ENCODE measurements around the gene SMTNL2. TPM values are rescaled to one million over a fixed set of nuclear protein-coding genes. Genes with fewer than 3 reads are reported as not detected.

Gene SMTNL2
- polyA plus RNA-seq, 1 of the 3 experiments (the other 2 are of a cell fraction), result not detected

DNA sequence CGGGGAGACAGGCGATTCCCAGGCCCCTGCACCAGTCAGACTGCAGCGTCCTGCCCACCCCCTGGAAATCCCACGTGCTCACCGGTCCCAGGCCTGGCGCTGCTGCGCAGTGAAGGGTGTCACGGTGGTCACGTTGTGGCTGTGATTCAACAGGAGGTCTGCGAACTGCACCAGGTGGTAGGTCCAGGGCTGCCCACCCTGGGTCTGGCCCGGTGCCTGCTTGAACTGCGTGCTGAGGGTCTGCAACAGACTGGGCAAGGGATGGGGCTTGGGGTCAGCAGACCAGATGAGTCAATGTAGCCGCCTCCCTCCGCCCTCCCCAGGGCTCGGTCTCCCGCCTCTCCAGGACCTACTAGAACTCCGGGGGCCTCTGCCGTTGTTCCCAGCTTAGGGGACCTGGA lies 36.3 kb upstream of the SMTNL2 start:
- Histone ChIP-seq H3K27me3 (ENCODE audit: insufficient read depth) (no peaks in the 10 kb centered on the region), H4K20me1 (ENCODE audit: insufficient read depth) (no peaks in the 10 kb centered on the region), H3K36me3 (replicated peaks in 1 of 2; ENCODE audit: control insufficient read depth in 1 of 2, insufficient read depth in 2 of 2, low read length in 1 of 2) (peaks cover 18 to 81% of the 10 kb centered on the region in 2 experiments), H3K27ac (ENCODE audit: low read depth in 2 of 2, low read length in 1 of 2) (no peak overlapping the region), H3K4me2 (no peak overlapping the region), H3K9me2 (no peaks in the 10 kb centered on the region), H3K4me3 (ENCODE audit: low read depth in 2 of 2, low read length in 1 of 2) (no peak overlapping the region), H3K9ac (no peak overlapping the region), H2AFZ (ENCODE audit: low read depth) (no peak overlapping the region), H3F3A (replicated peaks; ENCODE audit: insufficient read depth) (no peaks in the 10 kb centered on the region), H3K9me3 (no peaks in the 10 kb centered on the region), H3K79me2 (ENCODE audit: insufficient read depth) (peaks cover 10% of the 10 kb centered on the region; the same call in 1 of the 2 replicates), H3K4me1 (ENCODE audit: control insufficient read depth in 1 of 2, insufficient read depth in 2 of 2, low read depth in 1 of 2, low read length in 1 of 2) (no peaks in the 10 kb centered on the region)
- ChIA-PET POLR2A (interaction anchor here (1.5 kb wide), 1 partner anchor 10 kb away, joined by 5 read pairs; no protein-coding TSS in a partner anchor), CTCF (interaction anchor here (1.8 to 3.5 kb wide), 3 partner anchors 7 to 17 kb away, joined by 3 to 11 read pairs (median 5); no protein-coding TSS in a partner anchor)
- no peak for DNase-seq
- WGBS (ENCODE audit: low lambda C conversion rate), result 92% methylated on average over 9 of the region's 18 CpGs
- TF ChIP-seq RFX5 (IDR thresholded peaks at IDR 0.05; ENCODE audit: low read length), result no peak
- no peak for TF ChIP-seq GABPA (IDR thresholded peaks at IDR 0.05; ENCODE audit: low read depth)
- TF ChIP-seq, protein P1, sequence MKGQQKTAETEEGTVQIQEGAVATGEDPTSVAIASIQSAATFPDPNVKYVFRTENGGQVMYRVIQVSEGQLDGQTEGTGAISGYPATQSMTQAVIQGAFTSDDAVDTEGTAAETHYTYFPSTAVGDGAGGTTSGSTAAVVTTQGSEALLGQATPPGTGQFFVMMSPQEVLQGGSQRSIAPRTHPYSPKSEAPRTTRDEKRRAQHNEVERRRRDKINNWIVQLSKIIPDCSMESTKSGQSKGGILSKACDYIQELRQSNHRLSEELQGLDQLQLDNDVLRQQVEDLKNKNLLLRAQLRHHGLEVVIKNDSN (IDR thresholded peaks at IDR 0.05; ENCODE audit: borderline replicate concordance, low read depth), result no peak
- TF ChIP-seq NRF1 (IDR thresholded peaks at IDR 0.05; ENCODE audit: low read depth, low read length), result no peak
- no peak for TF ChIP-seq SIN3A (IDR thresholded peaks at IDR 0.05; ENCODE audit: borderline replicate concordance, low read depth, low read length)
- no peak for TF ChIP-seq FOSL2 (IDR thresholded peaks at IDR 0.05; ENCODE audit: borderline replicate concordance, low read depth)
- TF ChIP-seq, protein P2, sequence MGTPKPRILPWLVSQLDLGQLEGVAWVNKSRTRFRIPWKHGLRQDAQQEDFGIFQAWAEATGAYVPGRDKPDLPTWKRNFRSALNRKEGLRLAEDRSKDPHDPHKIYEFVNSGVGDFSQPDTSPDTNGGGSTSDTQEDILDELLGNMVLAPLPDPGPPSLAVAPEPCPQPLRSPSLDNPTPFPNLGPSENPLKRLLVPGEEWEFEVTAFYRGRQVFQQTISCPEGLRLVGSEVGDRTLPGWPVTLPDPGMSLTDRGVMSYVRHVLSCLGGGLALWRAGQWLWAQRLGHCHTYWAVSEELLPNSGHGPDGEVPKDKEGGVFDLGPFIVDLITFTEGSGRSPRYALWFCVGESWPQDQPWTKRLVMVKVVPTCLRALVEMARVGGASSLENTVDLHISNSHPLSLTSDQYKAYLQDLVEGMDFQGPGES (IDR thresholded peaks at IDR 0.05; ENCODE audit: low read depth, low read length), result no peak
- TF ChIP-seq CHD2 (IDR thresholded peaks at IDR 0.05; ENCODE audit: low read length, partially characterized antibody), result no peak
- TF ChIP-seq, protein P3, sequence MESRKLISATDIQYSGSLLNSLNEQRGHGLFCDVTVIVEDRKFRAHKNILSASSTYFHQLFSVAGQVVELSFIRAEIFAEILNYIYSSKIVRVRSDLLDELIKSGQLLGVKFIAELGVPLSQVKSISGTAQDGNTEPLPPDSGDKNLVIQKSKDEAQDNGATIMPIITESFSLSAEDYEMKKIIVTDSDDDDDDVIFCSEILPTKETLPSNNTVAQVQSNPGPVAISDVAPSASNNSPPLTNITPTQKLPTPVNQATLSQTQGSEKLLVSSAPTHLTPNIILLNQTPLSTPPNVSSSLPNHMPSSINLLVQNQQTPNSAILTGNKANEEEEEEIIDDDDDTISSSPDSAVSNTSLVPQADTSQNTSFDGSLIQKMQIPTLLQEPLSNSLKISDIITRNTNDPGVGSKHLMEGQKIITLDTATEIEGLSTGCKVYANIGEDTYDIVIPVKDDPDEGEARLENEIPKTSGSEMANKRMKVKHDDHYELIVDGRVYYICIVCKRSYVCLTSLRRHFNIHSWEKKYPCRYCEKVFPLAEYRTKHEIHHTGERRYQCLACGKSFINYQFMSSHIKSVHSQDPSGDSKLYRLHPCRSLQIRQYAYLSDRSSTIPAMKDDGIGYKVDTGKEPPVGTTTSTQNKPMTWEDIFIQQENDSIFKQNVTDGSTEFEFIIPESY (IDR thresholded peaks at IDR 0.05; ENCODE audit: borderline replicate concordance, low read depth), result no peak
- TF ChIP-seq, protein P4, sequence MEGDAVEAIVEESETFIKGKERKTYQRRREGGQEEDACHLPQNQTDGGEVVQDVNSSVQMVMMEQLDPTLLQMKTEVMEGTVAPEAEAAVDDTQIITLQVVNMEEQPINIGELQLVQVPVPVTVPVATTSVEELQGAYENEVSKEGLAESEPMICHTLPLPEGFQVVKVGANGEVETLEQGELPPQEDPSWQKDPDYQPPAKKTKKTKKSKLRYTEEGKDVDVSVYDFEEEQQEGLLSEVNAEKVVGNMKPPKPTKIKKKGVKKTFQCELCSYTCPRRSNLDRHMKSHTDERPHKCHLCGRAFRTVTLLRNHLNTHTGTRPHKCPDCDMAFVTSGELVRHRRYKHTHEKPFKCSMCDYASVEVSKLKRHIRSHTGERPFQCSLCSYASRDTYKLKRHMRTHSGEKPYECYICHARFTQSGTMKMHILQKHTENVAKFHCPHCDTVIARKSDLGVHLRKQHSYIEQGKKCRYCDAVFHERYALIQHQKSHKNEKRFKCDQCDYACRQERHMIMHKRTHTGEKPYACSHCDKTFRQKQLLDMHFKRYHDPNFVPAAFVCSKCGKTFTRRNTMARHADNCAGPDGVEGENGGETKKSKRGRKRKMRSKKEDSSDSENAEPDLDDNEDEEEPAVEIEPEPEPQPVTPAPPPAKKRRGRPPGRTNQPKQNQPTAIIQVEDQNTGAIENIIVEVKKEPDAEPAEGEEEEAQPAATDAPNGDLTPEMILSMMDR (IDR thresholded peaks at IDR 0.05), result no peak
- no peak for TF ChIP-seq EZH2phosphoT487 (IDR thresholded peaks at IDR 0.05; ENCODE audit: borderline replicate concordance, low read depth)

Data from SK-N-SH (cell line).